Parathyroid adenoma (tissue), 2 donors: ENCODE results near the gene PHF19.

Experiments used
- H2AFZ ChIP-seq: fragments of 300-600 bp; sonication (generic); one replicate; pipeline ENCODE4 v1.7.0; 2017; ENCODE audit warnings: antibody characterized with exemption, mild to moderate bottlenecking
- H3K27ac ChIP-seq: fragments of 300-600 bp; sonication (generic); one replicate; pipeline ENCODE4 v1.7.0; 2017
- H3K27me3 ChIP-seq: fragments of 300-600 bp; sonication (generic); one replicate; pipeline ENCODE4 v1.7.0; 2017; ENCODE audit warnings: low read length; ENCODE audit not compliant: control insufficient read depth, insufficient read depth
- H3K36me3 ChIP-seq: fragments of 300-600 bp; sonication (generic); one replicate; pipeline ENCODE4 v1.7.0; 2017; ENCODE audit warnings: low read length; ENCODE audit not compliant: control insufficient read depth, insufficient read depth
- H3K4me1 ChIP-seq: fragments of 300-600 bp; sonication (generic); one replicate; pipeline ENCODE4 v1.7.0; 2017; ENCODE audit warnings: control low read depth
- H3K4me2 ChIP-seq: fragments of 300-600 bp; sonication (generic); one replicate; pipeline ENCODE4 v1.7.0; 2017; ENCODE audit warnings: low read length
- H3K4me3 ChIP-seq: fragments of 300-600 bp; sonication (generic); one replicate; pipeline ENCODE4 v1.7.0; 2017; ENCODE audit warnings: low read depth, low read length
- H3K79me2 ChIP-seq: fragments of 300-600 bp; sonication (generic); one replicate; pipeline ENCODE4 v1.7.0; 2017; ENCODE audit warnings: control low read depth
- H3K9ac ChIP-seq: fragments of 300-600 bp; sonication (generic); one replicate; pipeline ENCODE4 v1.7.0; 2017; ENCODE audit warnings: mild to moderate bottlenecking
- H3K9me3 ChIP-seq: fragments of 300-600 bp; sonication (generic); one replicate; pipeline ENCODE4 v1.7.0; 2017; ENCODE audit warnings: low read length; ENCODE audit not compliant: control insufficient read depth
- TF ChIP-seq, protein P1 (sequence below): fragments of 300-600 bp; sonication (generic); IDR thresholded peaks from one replicate; pipeline ENCODE4 v1.7.0; 2017; ENCODE audit warnings: antibody characterized with exemption, mild to moderate bottlenecking
- donor health status: primary hyperparathyroidism.

The PHF19 gene

DNA sequence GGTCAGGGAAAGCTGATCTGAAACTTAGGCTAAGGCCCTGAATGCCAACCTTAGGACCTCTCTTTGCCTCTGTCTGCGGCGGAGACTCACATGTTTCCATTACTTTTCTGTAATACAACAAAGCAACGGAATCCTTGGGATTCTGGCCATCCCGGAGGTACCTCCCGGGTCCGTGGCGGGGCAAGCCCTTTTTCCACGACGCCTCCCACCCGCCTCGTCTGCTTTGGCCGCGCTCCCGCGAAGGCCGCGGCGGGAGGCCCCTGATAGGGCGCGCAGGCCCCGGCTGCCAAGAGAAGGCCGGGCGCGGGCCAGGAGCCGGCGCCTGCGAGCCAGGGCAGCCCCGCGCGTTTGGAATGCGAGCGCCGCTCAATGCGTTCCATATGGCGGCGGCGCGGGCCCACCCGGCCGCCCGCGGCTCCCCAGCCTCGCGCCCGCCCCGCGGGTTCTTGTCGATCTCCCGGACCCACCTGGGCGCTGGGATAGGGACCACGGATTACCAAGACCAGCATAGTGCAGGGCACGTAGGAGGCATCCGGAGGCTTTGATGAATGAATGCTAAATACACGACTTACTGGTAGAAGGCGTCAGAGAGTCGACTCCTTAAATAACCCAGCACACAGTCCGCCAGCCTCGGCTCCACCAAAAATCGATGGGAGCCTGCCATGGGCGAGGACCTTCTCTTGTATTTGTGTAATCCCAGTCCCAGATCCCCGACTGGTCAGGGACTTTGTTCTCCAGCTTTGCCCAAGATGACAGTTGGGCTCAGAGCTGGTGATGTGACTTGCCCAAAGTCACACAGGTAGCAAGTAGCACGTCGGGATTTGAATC lies 17.5 kb upstream of the PHF19 start:
- Histone ChIP-seq H3K27me3 (no peaks in the 10 kb centered on the region), H3K79me2 (no peaks in the 10 kb centered on the region), H3K9ac (no peak overlapping the region), H3K36me3 (no peaks in the 10 kb centered on the region), H3K9me3 (no peaks in the 10 kb centered on the region), H2AFZ (no peak overlapping the region), H3K4me1 (no peaks in the 10 kb centered on the region), H3K4me2 (no peak overlapping the region), H3K4me3 (no peak overlapping the region), H3K27ac (no peak overlapping the region)
- TF ChIP-seq, protein P1, sequence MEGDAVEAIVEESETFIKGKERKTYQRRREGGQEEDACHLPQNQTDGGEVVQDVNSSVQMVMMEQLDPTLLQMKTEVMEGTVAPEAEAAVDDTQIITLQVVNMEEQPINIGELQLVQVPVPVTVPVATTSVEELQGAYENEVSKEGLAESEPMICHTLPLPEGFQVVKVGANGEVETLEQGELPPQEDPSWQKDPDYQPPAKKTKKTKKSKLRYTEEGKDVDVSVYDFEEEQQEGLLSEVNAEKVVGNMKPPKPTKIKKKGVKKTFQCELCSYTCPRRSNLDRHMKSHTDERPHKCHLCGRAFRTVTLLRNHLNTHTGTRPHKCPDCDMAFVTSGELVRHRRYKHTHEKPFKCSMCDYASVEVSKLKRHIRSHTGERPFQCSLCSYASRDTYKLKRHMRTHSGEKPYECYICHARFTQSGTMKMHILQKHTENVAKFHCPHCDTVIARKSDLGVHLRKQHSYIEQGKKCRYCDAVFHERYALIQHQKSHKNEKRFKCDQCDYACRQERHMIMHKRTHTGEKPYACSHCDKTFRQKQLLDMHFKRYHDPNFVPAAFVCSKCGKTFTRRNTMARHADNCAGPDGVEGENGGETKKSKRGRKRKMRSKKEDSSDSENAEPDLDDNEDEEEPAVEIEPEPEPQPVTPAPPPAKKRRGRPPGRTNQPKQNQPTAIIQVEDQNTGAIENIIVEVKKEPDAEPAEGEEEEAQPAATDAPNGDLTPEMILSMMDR, result no peak

DNA sequence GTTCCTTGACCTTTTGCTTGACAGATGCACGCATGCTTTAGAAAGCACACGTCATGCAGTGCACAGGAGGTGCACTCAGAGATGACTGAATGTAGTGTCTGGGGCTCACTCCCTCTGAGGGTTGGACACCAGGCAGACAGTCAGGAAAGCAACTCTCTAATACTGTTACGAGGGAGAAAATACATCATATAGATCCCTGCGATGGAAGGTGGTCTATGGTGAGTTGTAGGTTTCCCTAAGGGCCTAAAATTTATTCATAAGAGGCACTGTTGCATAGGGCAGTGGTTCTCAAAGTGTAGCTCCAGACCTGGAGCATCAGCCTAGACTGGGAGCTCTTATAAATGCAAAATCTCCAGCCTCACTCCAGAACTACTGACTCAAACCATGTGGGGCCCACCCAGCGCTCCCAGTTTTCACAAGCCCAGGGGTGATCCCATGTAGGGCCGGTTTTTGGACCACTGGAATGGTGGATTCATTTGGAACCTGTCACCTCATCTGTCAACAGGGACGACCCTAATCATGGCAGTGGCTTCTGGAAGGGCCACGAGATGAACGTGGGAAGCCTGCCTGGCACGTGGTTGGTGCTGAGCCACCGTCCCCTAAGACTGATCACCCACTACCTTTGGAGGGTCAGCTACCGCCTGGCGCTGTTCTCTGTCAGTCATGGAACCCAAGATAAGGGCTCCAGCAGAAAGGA lies 16.8 kb upstream of the PHF19 start:
- no peak overlapping the region for H3K4me2 ChIP-seq
- no peak overlapping the region for H3K9ac ChIP-seq
- TF ChIP-seq, protein P1, result no peak
- no peak overlapping the region for H3K4me3 ChIP-seq
- no peaks in the 10 kb centered on the region for H3K27me3 ChIP-seq
- H2AFZ ChIP-seq, result no peak overlapping the region
- no peaks in the 10 kb centered on the region for H3K9me3 ChIP-seq
- no peaks in the 10 kb centered on the region for H3K79me2 ChIP-seq
- no peaks in the 10 kb centered on the region for H3K36me3 ChIP-seq
- H3K4me1 ChIP-seq, result no peaks in the 10 kb centered on the region
- H3K27ac ChIP-seq, result no peak overlapping the region

DNA sequence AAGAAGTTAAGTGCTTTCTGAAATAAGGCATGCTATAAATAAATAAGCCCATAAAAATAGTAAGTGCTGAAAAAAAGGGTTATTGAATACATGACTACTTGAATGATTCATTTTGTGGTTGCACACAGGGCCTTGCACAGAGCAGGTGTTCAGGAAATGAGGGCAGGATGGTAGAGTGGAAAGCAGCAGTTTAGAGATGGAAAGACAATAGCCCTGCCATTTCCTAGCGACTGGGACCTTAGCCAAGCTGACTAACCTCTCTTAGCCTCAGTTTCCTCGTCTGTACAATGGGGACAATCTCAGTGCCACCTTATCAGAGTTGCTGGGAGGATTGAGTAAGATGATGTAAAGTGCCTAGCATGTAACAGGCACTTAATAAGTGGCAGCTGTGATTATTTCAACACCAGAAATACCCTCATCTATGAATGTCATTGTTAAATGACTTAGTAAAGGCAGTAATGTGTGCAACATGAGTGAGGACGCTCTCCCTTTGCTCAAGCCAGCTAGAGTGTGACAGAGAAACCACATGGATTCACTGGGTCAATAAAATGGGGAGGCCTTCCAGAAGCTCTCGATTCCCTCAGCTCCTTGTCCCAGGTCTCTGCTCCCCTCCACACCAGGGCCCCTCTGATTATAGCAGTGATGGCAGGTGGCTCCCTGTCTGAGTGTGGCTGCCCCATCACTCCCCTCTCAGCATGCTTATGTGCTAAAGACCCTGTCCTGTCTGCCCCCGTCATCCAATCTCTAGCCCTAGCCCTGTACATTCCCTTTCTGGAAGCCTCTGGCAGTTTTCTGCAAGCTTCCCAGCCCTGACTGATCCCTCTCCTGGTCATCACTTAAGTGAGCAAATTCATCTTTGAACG lies 16.0 kb upstream of the PHF19 start:
- H3K9ac ChIP-seq, result no peak overlapping the region
- H3K27me3 ChIP-seq, result no peaks in the 10 kb centered on the region
- no peaks in the 10 kb centered on the region for H3K9me3 ChIP-seq
- H3K36me3 ChIP-seq, result no peaks in the 10 kb centered on the region
- no peak overlapping the region for H2AFZ ChIP-seq
- TF ChIP-seq, protein P1, result no peak
- H3K4me1 ChIP-seq, result no peaks in the 10 kb centered on the region
- H3K27ac ChIP-seq, result no peak overlapping the region
- no peak overlapping the region for H3K4me2 ChIP-seq
- H3K79me2 ChIP-seq, result no peaks in the 10 kb centered on the region
- no peak overlapping the region for H3K4me3 ChIP-seq

DNA sequence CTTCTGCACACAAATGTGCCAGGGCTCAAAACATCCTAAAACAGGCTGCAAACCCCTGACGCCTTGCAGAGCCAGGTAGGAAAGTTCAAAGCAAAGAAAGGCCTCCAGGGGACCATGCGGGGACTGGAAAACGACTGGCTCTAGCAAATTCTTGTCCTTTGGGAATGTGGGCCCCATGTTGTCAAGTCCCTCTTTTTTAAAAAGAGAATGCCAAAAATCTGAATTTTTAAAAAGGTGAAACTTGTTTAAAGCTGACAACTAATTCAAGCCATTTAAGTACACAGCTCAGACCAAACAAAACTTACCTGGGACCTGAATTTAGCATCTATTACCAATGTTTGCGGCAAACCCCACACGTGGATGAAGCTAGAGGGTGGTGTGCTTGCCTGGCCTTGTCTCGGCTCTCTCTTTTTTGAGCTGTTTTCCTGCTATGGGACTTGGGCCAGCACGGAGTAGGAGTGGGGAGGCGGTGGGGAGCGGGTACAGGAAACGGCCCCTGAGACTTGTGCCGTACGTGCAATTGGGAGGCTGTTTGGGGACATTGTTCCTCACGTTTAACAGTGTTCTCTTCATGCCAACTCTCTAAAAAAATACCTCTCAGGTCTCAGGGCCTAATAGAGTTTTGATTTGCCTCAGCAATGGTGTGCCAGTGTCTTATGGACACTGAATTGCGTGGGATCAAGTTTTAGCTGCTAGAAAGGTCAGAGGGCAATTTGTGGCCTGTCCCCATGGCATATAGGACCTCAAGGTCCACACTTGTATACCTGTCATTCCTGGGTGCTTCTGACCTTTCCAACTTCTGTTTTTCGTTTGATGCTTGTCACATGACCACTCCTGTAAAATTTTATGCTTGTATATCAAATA lies 15.1 kb upstream of the PHF19 start:
- Histone ChIP-seq H3K4me2 (no peak overlapping the region), H3K9ac (no peak overlapping the region), H3K27ac (no peak overlapping the region), H2AFZ (no peak overlapping the region), H3K27me3 (no peaks in the 10 kb centered on the region), H3K9me3 (no peaks in the 10 kb centered on the region), H3K36me3 (no peaks in the 10 kb centered on the region), H3K4me1 (no peaks in the 10 kb centered on the region), H3K79me2 (no peaks in the 10 kb centered on the region), H3K4me3 (no peak overlapping the region)
- TF ChIP-seq, protein P1, result no peak
